Kidney epithelial cell (primary cell): ENCODE measurements around the gene CBFA2T3. TPM values are rescaled to one million over a fixed set of nuclear protein-coding genes. Genes with fewer than 3 reads are reported as not detected.

ENCODE experiments used
- DNase-seq: peaks from one replicate; pipeline ENCODE4 v3.0.0-alpha.2; 2010; ENCODE audit warnings: low read depth
- H3K27me3 ChIP-seq: 2 replicates; pipeline ENCODE4 v1.6.0; 2011; ENCODE audit warnings: low read length; ENCODE audit not compliant: control insufficient read depth, insufficient read depth
- H3K36me3 ChIP-seq: 2 replicates; pipeline ENCODE4 v1.5.1; 2011; ENCODE audit warnings: low read length; ENCODE audit not compliant: control insufficient read depth, insufficient read depth
- H3K4me3 ChIP-seq: 2 replicates; pipeline ENCODE4 v1.5.1; 2011; ENCODE audit warnings: low read depth, mild to moderate bottlenecking, control low read depth, low read length
- total RNA-seq: library from RNA; depleted of rRNA; stranded (reverse); fragments of >200 nt; gene quantifications from 2 replicates; pipeline ENCODE4 v1.2.3, GENCODE V29; 2015
- TF ChIP-seq, protein P1 (sequence below): IDR thresholded peaks from 2 replicates; pipeline ENCODE4 v1.5.1; 2011; ENCODE audit warnings: mild to moderate bottlenecking, moderate library complexity, low read length, control low read depth, inconsistent platforms; ENCODE audit not compliant: insufficient read depth, poor library complexity, severe bottlenecking

CBFA2T3 gene
- total RNA-seq, 1 donor from 2014 or later: 0.63 TPM

GRCh38 chr16:88831838-88832237 is 145.2 kb downstream of the CBFA2T3 start:
- TF ChIP-seq, protein P1, sequence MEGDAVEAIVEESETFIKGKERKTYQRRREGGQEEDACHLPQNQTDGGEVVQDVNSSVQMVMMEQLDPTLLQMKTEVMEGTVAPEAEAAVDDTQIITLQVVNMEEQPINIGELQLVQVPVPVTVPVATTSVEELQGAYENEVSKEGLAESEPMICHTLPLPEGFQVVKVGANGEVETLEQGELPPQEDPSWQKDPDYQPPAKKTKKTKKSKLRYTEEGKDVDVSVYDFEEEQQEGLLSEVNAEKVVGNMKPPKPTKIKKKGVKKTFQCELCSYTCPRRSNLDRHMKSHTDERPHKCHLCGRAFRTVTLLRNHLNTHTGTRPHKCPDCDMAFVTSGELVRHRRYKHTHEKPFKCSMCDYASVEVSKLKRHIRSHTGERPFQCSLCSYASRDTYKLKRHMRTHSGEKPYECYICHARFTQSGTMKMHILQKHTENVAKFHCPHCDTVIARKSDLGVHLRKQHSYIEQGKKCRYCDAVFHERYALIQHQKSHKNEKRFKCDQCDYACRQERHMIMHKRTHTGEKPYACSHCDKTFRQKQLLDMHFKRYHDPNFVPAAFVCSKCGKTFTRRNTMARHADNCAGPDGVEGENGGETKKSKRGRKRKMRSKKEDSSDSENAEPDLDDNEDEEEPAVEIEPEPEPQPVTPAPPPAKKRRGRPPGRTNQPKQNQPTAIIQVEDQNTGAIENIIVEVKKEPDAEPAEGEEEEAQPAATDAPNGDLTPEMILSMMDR: no peak
- no peaks in the 10 kb centered on the region for H3K36me3 ChIP-seq
- no peak for DNase-seq
- no peaks in the 10 kb centered on the region for H3K27me3 ChIP-seq
- H3K4me3 ChIP-seq: no peak overlapping the region

- Histone ChIP-seq H3K27me3 (no peaks in the 10 kb centered on the region), H3K4me3 (no peak overlapping the region), H3K36me3 (no peaks in the 10 kb centered on the region)
- no peak for DNase-seq
- TF ChIP-seq, protein P1: no peak
Observed at GRCh38 chr16:88830783-88831182, 146.2 kb downstream of the CBFA2T3 start.

GRCh38 chr16:88830258-88830657 is 146.7 kb downstream of the CBFA2T3 start:
- DNase-seq: no peak
- Histone ChIP-seq H3K4me3 (no peak overlapping the region), H3K27me3 (no peaks in the 10 kb centered on the region), H3K36me3 (no peaks in the 10 kb centered on the region)
- TF ChIP-seq, protein P1: no peak

DNA sequence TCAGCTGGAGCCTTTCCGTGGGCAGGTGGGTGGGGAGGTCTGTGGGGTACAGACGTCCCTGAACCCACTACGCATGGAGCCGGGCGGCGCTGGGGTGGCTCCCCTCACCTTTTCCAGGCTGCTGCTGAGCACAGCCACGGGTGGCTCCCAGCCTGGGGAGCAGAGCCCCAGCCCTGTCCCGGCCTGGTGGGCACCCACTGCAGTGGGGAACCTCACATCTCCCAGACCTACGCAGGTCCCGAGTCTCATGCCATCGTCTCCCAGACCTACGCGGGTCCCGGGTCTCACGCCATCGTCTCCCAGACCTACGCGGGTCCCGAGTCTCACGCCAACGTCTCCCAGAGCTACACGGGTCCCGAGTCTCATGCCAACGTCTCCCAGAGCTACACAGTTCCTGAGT is 148.3 kb downstream of the CBFA2T3 start:
- H3K27me3 ChIP-seq: no peaks in the 10 kb centered on the region
- no peak overlapping the region for H3K4me3 ChIP-seq
- no peaks in the 10 kb centered on the region for H3K36me3 ChIP-seq
- TF ChIP-seq, protein P1: no peak
- no peak for DNase-seq

DNA sequence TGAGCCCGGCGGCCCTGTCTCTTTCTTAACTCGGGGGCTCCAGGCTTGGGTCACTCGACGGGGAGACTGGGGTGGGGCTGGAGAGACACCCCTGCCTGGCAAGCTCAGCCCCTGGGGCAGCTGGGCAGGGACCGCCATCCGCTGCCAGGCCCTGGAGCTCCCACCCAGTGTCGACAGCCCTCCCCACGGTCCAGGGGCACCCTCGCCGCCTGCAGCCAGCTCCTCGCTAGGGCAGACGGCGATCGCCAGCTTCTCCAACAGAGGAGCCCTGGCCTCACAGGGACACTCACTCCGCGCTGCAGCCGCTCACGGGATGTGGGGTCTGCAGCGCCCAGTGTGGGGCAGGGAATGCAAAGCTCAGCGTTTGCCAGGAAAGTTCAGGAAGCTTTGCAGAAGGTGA is 149.3 kb downstream of the CBFA2T3 start:
- TF ChIP-seq, protein P1: no peak
- no peak for DNase-seq
- Histone ChIP-seq H3K36me3 (no peaks in the 10 kb centered on the region), H3K4me3 (no peak overlapping the region), H3K27me3 (no peaks in the 10 kb centered on the region)

DNA sequence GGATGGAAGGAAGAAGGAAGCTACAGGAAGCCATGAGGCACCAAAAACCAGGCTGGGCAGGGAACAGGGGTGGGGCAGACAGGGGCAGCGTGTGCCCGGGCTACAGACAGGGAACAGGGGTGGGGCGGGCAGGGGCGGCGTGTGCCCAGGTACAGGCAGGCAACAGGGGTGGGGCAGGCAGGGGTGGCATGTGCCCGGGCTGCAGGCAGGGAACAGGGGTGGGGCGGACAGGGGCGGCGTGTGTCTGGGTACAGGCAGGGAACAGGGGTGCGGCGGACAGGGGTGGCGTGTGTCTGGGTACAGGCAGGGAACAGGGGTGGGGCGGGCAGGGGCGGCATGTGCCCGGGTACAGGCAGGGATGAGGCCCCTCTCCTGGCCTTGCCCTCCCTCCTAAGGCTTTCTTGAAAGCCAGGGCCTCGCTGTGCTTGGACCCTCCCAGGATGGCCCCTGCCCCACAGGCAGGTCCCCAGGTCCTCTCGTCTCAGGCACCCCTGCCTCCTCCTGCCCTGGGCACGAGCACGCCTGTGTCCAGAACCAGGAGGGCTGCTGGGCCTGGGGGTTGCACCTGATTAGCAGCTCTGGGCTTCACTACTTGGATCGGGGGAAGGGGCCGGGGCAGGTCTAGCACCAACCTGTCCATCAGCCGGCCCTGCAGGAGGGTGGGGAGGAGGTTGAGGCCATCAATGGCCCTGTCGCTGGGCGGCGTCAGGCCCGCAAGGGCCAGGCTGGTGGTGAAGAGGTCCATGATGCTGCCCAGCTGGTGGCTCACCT is 150.8 kb downstream of the CBFA2T3 start:
- Histone ChIP-seq H3K36me3 (no peaks in the 10 kb centered on the region), H3K27me3 (no peaks in the 10 kb centered on the region), H3K4me3 (no peak overlapping the region)
- no peak for DNase-seq
- TF ChIP-seq, protein P1: no peak
